IMR-90 (cell line): ENCODE measurements around the gene PAM16. TPM values are rescaled to one million over a fixed set of nuclear protein-coding genes. Genes with fewer than 3 reads are reported as not detected.
A peak's percentile ranks its signal among the peaks of the same experiment; 100 is the strongest.

ENCODE experiments used
- ATAC-seq: fragments of 200-7000 bp; cut with Tn5 transposase; 2 replicates; pipeline ENCODE4 v1.9.1; 2020; ENCODE audit warnings: low read depth, mild to moderate bottlenecking, moderate library complexity
- BruUV-seq: library from RNA; stranded (reverse); fragments of 400-500 nt; replicated peaks from 2 replicates; lab custom pipeline; 2021; lab: Mats Ljungman, UMichigan
- CTCF ChIA-PET: fragments of 300-600 bp; formaldehyde crosslinking; extraction: SDS; loops from one replicate; lab custom pipeline; 2021; ENCODE audit warnings: antibody characterized with exemption; lab: Yijun Ruan, JAX
- POLR2A ChIA-PET: fragments of 300-600 bp; sonication (Branson Sonifier 250); formaldehyde crosslinking; loops from one replicate; lab custom pipeline; 2022; ENCODE audit warnings: antibody characterized with exemption; ENCODE audit not compliant: unreplicated experiment; lab: Charles Lee
- DNase-seq: peaks from one replicate; pipeline ENCODE4 v3.0.0; 2013
- H2AFZ ChIP-seq: replicated peaks from 2 replicates; pipeline ENCODE3; 2013; ENCODE audit warnings: low read length, mild to moderate bottlenecking; ENCODE audit not compliant: poor library complexity
- H2AK5ac ChIP-seq: 2 replicates; pipeline ENCODE4 v1.6.1; 2013; ENCODE audit warnings: low read depth, low read length, inconsistent platforms
- H2AK9ac ChIP-seq: replicated peaks from 2 replicates; pipeline ENCODE3; 2013; ENCODE audit warnings: mild to moderate bottlenecking, low read depth, low read length, moderate library complexity; ENCODE audit not compliant: poor library complexity
- H2BK120ac ChIP-seq: 2 replicates; pipeline ENCODE4 v1.6.1; 2013; ENCODE audit warnings: low read depth, low read length, inconsistent platforms
- H2BK15ac ChIP-seq: 3 replicates; pipeline ENCODE4 v1.6.1; 2013; ENCODE audit warnings: low read depth, low read length, inconsistent platforms
- H2BK20ac ChIP-seq: 2 replicates; pipeline ENCODE4 v1.6.1; 2013; ENCODE audit warnings: low read depth, mild to moderate bottlenecking, inconsistent platforms, low read length, moderate library complexity
- H2BK5ac ChIP-seq: 2 replicates; pipeline ENCODE4 v1.6.1; 2013; ENCODE audit warnings: mild to moderate bottlenecking, low read depth, low read length, inconsistent platforms; ENCODE audit not compliant: poor library complexity, severe bottlenecking
- H3K14ac ChIP-seq: replicated peaks from 2 replicates; pipeline ENCODE4 v1.6.1; 2013; ENCODE audit warnings: low read depth, low read length, inconsistent platforms
- H3K18ac ChIP-seq: 2 replicates; pipeline ENCODE4 v1.6.1; 2013; ENCODE audit warnings: low read depth, low read length, control low read depth
- H3K23ac ChIP-seq: 2 replicates; pipeline ENCODE4 v1.6.1; 2013; ENCODE audit warnings: low read depth, low read length, inconsistent platforms
- H3K27ac ChIP-seq: 2 replicates; pipeline ENCODE4 v1.5.1; 2013; ENCODE audit warnings: mild to moderate bottlenecking, control low read depth, low read length; ENCODE audit not compliant: insufficient read depth
- H3K27me3 ChIP-seq: 2 replicates; pipeline ENCODE4 v1.6.1; 2013; ENCODE audit warnings: low read length; ENCODE audit not compliant: control insufficient read depth, insufficient read depth
- H3K36me3 ChIP-seq: 2 replicates; pipeline ENCODE4 v1.6.1; 2013; ENCODE audit warnings: low read length, mixed read lengths; ENCODE audit not compliant: control insufficient read depth, insufficient read depth
- H3K4ac ChIP-seq: 2 replicates; pipeline ENCODE4 v1.6.1; 2013; ENCODE audit warnings: low read depth, low read length, inconsistent platforms
- H3K4me1 ChIP-seq: 2 replicates; pipeline ENCODE4 v1.6.1; 2013; ENCODE audit warnings: low read length, mixed read lengths; ENCODE audit not compliant: control insufficient read depth, insufficient read depth
- H3K4me2 ChIP-seq: 2 replicates; pipeline ENCODE4 v1.6.1; 2013; ENCODE audit warnings: low read depth, mild to moderate bottlenecking, control low read depth, low read length, moderate library complexity
- H3K4me3 ChIP-seq: 2 replicates; pipeline ENCODE4 v1.5.1; 2013; ENCODE audit warnings: low read depth, mild to moderate bottlenecking, control low read depth, low read length, moderate library complexity; ENCODE audit not compliant: insufficient read depth
- H3K56ac ChIP-seq: 2 replicates; pipeline ENCODE4 v1.6.1; 2013; ENCODE audit warnings: low read length, inconsistent platforms; ENCODE audit not compliant: insufficient read depth; ENCODE audit errors: extremely low read depth
- H3K79me1 ChIP-seq, 2 experiments: 2 replicates each; pipeline ENCODE4 v1.6.1; 2013; ENCODE audit warnings: low read length in 2 of 2, inconsistent platforms in 1 of 2, low read depth in 1 of 2
- H3K9ac ChIP-seq: 2 replicates; pipeline ENCODE4 v1.6.1; 2013; ENCODE audit warnings: low read depth, low read length, control low read depth
- H3K9me1 ChIP-seq: 2 replicates; pipeline ENCODE4 v1.6.1; 2013; ENCODE audit warnings: low read length, inconsistent platforms; ENCODE audit not compliant: insufficient read depth
- H3K9me3 ChIP-seq: 2 replicates; pipeline ENCODE4 v1.6.1; 2013; ENCODE audit warnings: low read length; ENCODE audit not compliant: control insufficient read depth, insufficient read depth
- H4K20me1 ChIP-seq: 2 replicates; pipeline ENCODE4 v1.6.1; 2013; ENCODE audit warnings: low read length, inconsistent platforms; ENCODE audit not compliant: insufficient read depth
- H4K5ac ChIP-seq: 2 replicates; pipeline ENCODE4 v1.6.1; 2013; ENCODE audit warnings: mild to moderate bottlenecking, low read depth, low read length, control low read depth
- H4K8ac ChIP-seq, 2 experiments: 2 replicates each; pipeline ENCODE4 v1.6.1; 2013; ENCODE audit warnings: low read depth in 2 of 2, low read length in 2 of 2, control low read depth in 1 of 2, inconsistent platforms in 1 of 2
- H4K91ac ChIP-seq: 2 replicates; pipeline ENCODE4 v1.6.1; 2013; ENCODE audit warnings: low read depth, low read length, inconsistent platforms; ENCODE audit not compliant: insufficient read depth
- BHLHE40 ChIP-seq: fragments of 150-350 bp; IDR thresholded peaks from 2 replicates; pipeline ENCODE4 v1.6.1; 2016; ENCODE audit warnings: mild to moderate bottlenecking, low read depth, low read length
- MAFK ChIP-seq: IDR thresholded peaks from 2 replicates; pipeline ENCODE4 v1.6.1; 2012; ENCODE audit warnings: low read depth, low read length, improper control_type of control experiment
- RAD21 ChIP-seq: IDR thresholded peaks from 2 replicates; pipeline ENCODE4 v1.6.1; 2012; ENCODE audit warnings: low read length, improper control_type of control experiment
- SMC3 ChIP-seq: fragments of 150-350 bp; IDR thresholded peaks from 2 replicates; pipeline ENCODE4 v1.6.1; 2016; ENCODE audit warnings: low read depth, mild to moderate bottlenecking, antibody characterized with exemption, low read length, moderate library complexity
- WGBS, 2 experiments: methylation state at CpG; one replicate each; pipeline versions ENCODE4 v1.1.5 to v1.1.7; 2013; ENCODE audit warnings: missing lambda C conversion rate in 2 of 2; ENCODE audit not compliant: insufficient read length in 1 of 2; ENCODE audit errors: extremely low coverage in 2 of 2; 5-methylcytosine and 5-hydroxymethylcytosine counted together
- dilution Hi-C: fragments of 300-500 bp; cut with HindIII; formaldehyde crosslinking; loops from one replicate; pipeline ENCODE4 v1.14.3; 2018; ENCODE audit warnings: low sequenced_read_pairs; ENCODE audit not compliant: unreplicated experiment
- in situ Hi-C: fragments of 300-500 bp; cut with MboI; formaldehyde crosslinking; loops from 3 replicates; pipeline ENCODE4 v1.14.3; 2019; ENCODE audit warnings: low sequenced_read_pairs, inconsistent platforms, mixed read lengths
- intact Hi-C: fragments of 100-400 bp; cut with micrococcal nuclease; formaldehyde crosslinking; loops from 2 replicates; pipeline ENCODE4 v1.10.0; 2022
- polyA plus RNA-seq, 3 experiments: library from polyadenylated mRNA; depleted of rRNA; stranded (reverse); fragments of >200 nt; gene quantifications; 2 replicates each; pipeline ENCODE4 v1.2.3, GENCODE V29; 2012; ENCODE audit warnings: low replicate concordance in 1 of 3
- total RNA-seq: library from RNA; depleted of rRNA; stranded (reverse); fragments of >200 nt; gene quantifications from 2 replicates; pipeline ENCODE4 v1.2.3, GENCODE V29; 2012
- TF ChIP-seq, protein P1 (sequence below): conservative IDR thresholded peaks from 2 replicates; pipeline ENCODE4 v1.5.1; 2012; ENCODE audit warnings: mild to moderate bottlenecking, low read depth, low read length, improper control_type of control experiment
- TF ChIP-seq, protein P2 (sequence below): fragments of 150-350 bp; IDR thresholded peaks from 2 replicates; pipeline ENCODE4 v1.6.1; 2017; ENCODE audit warnings: mild to moderate bottlenecking, antibody characterized with exemption, low read length, low read depth

Gene PAM16
- total and polyA plus RNA-seq, 2 of the 4 experiments (the other 2 are of a cell fraction): 17.9 to 48.4 TPM

GRCh38 chr16:4339909-4340308, 11.2 kb downstream of the PAM16 start:
- Histone ChIP-seq H4K5ac (0 out of 2 replicates have a peak overlapping the region, but pooled peaks have one; percentile 26), H2BK5ac (peak overlapping the region; percentile 8), H3K9ac (0 out of 2 replicates have a peak overlapping the region, but pooled peaks have one; percentile 10), H2AK5ac (no peak overlapping the region), H3K9me1 (peaks cover 6% of the 10 kb centered on the region; the same call in 1 of the 2 replicates), H3K36me3 (peaks cover 37% of the 10 kb centered on the region), H2AFZ (peak overlapping the region; percentile 39), H4K20me1 (peaks cover 52% of the 10 kb centered on the region), H3K23ac (no peak overlapping the region), H4K8ac (no peak overlapping the region), H3K4ac (no peak overlapping the region), H3K4me3 (no peak overlapping the region), H3K14ac (no peak overlapping the region), H2BK120ac (no peak overlapping the region), H3K4me2 (no peak overlapping the region), H3K27ac (no peak overlapping the region), H3K27me3 (no peaks in the 10 kb centered on the region), H3K79me1 (peaks cover 26 to 65% of the 10 kb centered on the region in 2 experiments), H3K9me3 (no peaks in the 10 kb centered on the region), H2AK9ac (peak overlapping the region; percentile 89), H2BK20ac (no peak overlapping the region), H4K91ac (no peak overlapping the region), H3K56ac (no peak overlapping the region), H3K4me1 (peaks cover 7% of the 10 kb centered on the region; the same call in 1 of the 2 replicates), H2BK15ac (no peak overlapping the region), H3K18ac (no peak overlapping the region)
- DNase-seq (peak; percentile 52), ATAC-seq (peak; percentile 55)
- 0 out of 2 replicates have a peak, but pooled peaks have one; percentile 12 for TF ChIP-seq SMC3
- TF ChIP-seq RAD21: peak; percentile 29; the same call in 1 of the 2 replicates
- TF ChIP-seq BHLHE40: no peak
- TF ChIP-seq MAFK: no peak
- TF ChIP-seq, protein P1, sequence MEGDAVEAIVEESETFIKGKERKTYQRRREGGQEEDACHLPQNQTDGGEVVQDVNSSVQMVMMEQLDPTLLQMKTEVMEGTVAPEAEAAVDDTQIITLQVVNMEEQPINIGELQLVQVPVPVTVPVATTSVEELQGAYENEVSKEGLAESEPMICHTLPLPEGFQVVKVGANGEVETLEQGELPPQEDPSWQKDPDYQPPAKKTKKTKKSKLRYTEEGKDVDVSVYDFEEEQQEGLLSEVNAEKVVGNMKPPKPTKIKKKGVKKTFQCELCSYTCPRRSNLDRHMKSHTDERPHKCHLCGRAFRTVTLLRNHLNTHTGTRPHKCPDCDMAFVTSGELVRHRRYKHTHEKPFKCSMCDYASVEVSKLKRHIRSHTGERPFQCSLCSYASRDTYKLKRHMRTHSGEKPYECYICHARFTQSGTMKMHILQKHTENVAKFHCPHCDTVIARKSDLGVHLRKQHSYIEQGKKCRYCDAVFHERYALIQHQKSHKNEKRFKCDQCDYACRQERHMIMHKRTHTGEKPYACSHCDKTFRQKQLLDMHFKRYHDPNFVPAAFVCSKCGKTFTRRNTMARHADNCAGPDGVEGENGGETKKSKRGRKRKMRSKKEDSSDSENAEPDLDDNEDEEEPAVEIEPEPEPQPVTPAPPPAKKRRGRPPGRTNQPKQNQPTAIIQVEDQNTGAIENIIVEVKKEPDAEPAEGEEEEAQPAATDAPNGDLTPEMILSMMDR: peak; percentile 31
- TF ChIP-seq, protein P2, sequence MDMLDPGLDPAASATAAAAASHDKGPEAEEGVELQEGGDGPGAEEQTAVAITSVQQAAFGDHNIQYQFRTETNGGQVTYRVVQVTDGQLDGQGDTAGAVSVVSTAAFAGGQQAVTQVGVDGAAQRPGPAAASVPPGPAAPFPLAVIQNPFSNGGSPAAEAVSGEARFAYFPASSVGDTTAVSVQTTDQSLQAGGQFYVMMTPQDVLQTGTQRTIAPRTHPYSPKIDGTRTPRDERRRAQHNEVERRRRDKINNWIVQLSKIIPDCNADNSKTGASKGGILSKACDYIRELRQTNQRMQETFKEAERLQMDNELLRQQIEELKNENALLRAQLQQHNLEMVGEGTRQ: no peak
- POLR2A ChIA-PET: no interaction called here
- no CpG with 5 or more reads among the region's 14 CpGs for WGBS, 2 experiments
- CTCF ChIA-PET: no interaction called here
- dilution Hi-C loops: no loop called here
- in situ Hi-C loops: loop anchor here (10.0 kb wide), 1 partner anchor 355 kb away; no protein-coding TSS in a partner anchor
- BruUV-seq: no TSS peak
- intact Hi-C loops: no loop called here
